ENCODE results near the gene SEC24C.

The SEC24C gene

GRCh38 chr10:73814276-73814895, 70.2 kb downstream of the SEC24C start:
- DNase-seq, result no peak

- DNase-seq, result no peak
Measured at GRCh38 chr10:73814896-73815718, 70.9 kb downstream of the SEC24C start.

GRCh38 chr10:73815719-73816030, 71.5 kb downstream of the SEC24C start:
- no peak for DNase-seq

- no peak for DNase-seq
Measured at GRCh38 chr10:73816917-73817729, 73.0 kb downstream of the SEC24C start.

GRCh38 chr10:73817826-73818225, 73.7 kb downstream of the SEC24C start:
- DNase-seq, result no peak

- DNase-seq, result no peak
Measured at GRCh38 chr10:73818402-73818801, 74.2 kb downstream of the SEC24C start.

GRCh38 chr10:73819081-73819480, 74.9 kb downstream of the SEC24C start:
- no peak for DNase-seq

- no peak for DNase-seq
Measured at GRCh38 chr10:73819513-73820093, 75.4 kb downstream of the SEC24C start.

Measured in GF-D8 (cell line).